IMR-90 (cell line): ENCODE results near the gene TERB1. TPM values are rescaled to one million over a fixed set of nuclear protein-coding genes. Genes with fewer than 3 reads are reported as not detected.

ENCODE experiments used
- ATAC-seq: fragments of 200-7000 bp; cut with Tn5 transposase; 2 replicates; pipeline ENCODE4 v1.9.1; 2020; ENCODE audit warnings: low read depth, mild to moderate bottlenecking, moderate library complexity
- BruUV-seq: library from RNA; stranded (reverse); fragments of 400-500 nt; replicated peaks from 2 replicates; lab custom pipeline; 2021; lab: Mats Ljungman, UMichigan
- CTCF ChIA-PET: fragments of 300-600 bp; formaldehyde crosslinking; extraction: SDS; loops from one replicate; lab custom pipeline; 2021; ENCODE audit warnings: antibody characterized with exemption; lab: Yijun Ruan, JAX
- POLR2A ChIA-PET: fragments of 300-600 bp; sonication (Branson Sonifier 250); formaldehyde crosslinking; loops from one replicate; lab custom pipeline; 2022; ENCODE audit warnings: antibody characterized with exemption; ENCODE audit not compliant: unreplicated experiment; lab: Charles Lee
- DNase-seq: peaks from one replicate; pipeline ENCODE4 v3.0.0; 2013
- H2AFZ ChIP-seq: replicated peaks from 2 replicates; pipeline ENCODE3; 2013; ENCODE audit warnings: low read length, mild to moderate bottlenecking; ENCODE audit not compliant: poor library complexity
- H2AK5ac ChIP-seq: 2 replicates; pipeline ENCODE4 v1.6.1; 2013; ENCODE audit warnings: low read depth, low read length, inconsistent platforms
- H2AK9ac ChIP-seq: replicated peaks from 2 replicates; pipeline ENCODE3; 2013; ENCODE audit warnings: mild to moderate bottlenecking, low read depth, low read length, moderate library complexity; ENCODE audit not compliant: poor library complexity
- H2BK120ac ChIP-seq: 2 replicates; pipeline ENCODE4 v1.6.1; 2013; ENCODE audit warnings: low read depth, low read length, inconsistent platforms
- H2BK15ac ChIP-seq: 3 replicates; pipeline ENCODE4 v1.6.1; 2013; ENCODE audit warnings: low read depth, low read length, inconsistent platforms
- H2BK20ac ChIP-seq: 2 replicates; pipeline ENCODE4 v1.6.1; 2013; ENCODE audit warnings: low read depth, mild to moderate bottlenecking, inconsistent platforms, low read length, moderate library complexity
- H2BK5ac ChIP-seq: 2 replicates; pipeline ENCODE4 v1.6.1; 2013; ENCODE audit warnings: mild to moderate bottlenecking, low read depth, low read length, inconsistent platforms; ENCODE audit not compliant: poor library complexity, severe bottlenecking
- H3K14ac ChIP-seq: replicated peaks from 2 replicates; pipeline ENCODE4 v1.6.1; 2013; ENCODE audit warnings: low read depth, low read length, inconsistent platforms
- H3K18ac ChIP-seq: 2 replicates; pipeline ENCODE4 v1.6.1; 2013; ENCODE audit warnings: low read depth, low read length, control low read depth
- H3K23ac ChIP-seq: 2 replicates; pipeline ENCODE4 v1.6.1; 2013; ENCODE audit warnings: low read depth, low read length, inconsistent platforms
- H3K27ac ChIP-seq: 2 replicates; pipeline ENCODE4 v1.5.1; 2013; ENCODE audit warnings: mild to moderate bottlenecking, control low read depth, low read length; ENCODE audit not compliant: insufficient read depth
- H3K27me3 ChIP-seq: 2 replicates; pipeline ENCODE4 v1.6.1; 2013; ENCODE audit warnings: low read length; ENCODE audit not compliant: control insufficient read depth, insufficient read depth
- H3K36me3 ChIP-seq: 2 replicates; pipeline ENCODE4 v1.6.1; 2013; ENCODE audit warnings: low read length, mixed read lengths; ENCODE audit not compliant: control insufficient read depth, insufficient read depth
- H3K4ac ChIP-seq: 2 replicates; pipeline ENCODE4 v1.6.1; 2013; ENCODE audit warnings: low read depth, low read length, inconsistent platforms
- H3K4me1 ChIP-seq: 2 replicates; pipeline ENCODE4 v1.6.1; 2013; ENCODE audit warnings: low read length, mixed read lengths; ENCODE audit not compliant: control insufficient read depth, insufficient read depth
- H3K4me2 ChIP-seq: 2 replicates; pipeline ENCODE4 v1.6.1; 2013; ENCODE audit warnings: low read depth, mild to moderate bottlenecking, control low read depth, low read length, moderate library complexity
- H3K4me3 ChIP-seq: 2 replicates; pipeline ENCODE4 v1.5.1; 2013; ENCODE audit warnings: low read depth, mild to moderate bottlenecking, control low read depth, low read length, moderate library complexity; ENCODE audit not compliant: insufficient read depth
- H3K56ac ChIP-seq: 2 replicates; pipeline ENCODE4 v1.6.1; 2013; ENCODE audit warnings: low read length, inconsistent platforms; ENCODE audit not compliant: insufficient read depth; ENCODE audit errors: extremely low read depth
- H3K79me1 ChIP-seq, 2 experiments: 2 replicates each; pipeline ENCODE4 v1.6.1; 2013; ENCODE audit warnings: low read length in 2 of 2, inconsistent platforms in 1 of 2, low read depth in 1 of 2
- H3K9ac ChIP-seq: 2 replicates; pipeline ENCODE4 v1.6.1; 2013; ENCODE audit warnings: low read depth, low read length, control low read depth
- H3K9me1 ChIP-seq: 2 replicates; pipeline ENCODE4 v1.6.1; 2013; ENCODE audit warnings: low read length, inconsistent platforms; ENCODE audit not compliant: insufficient read depth
- H3K9me3 ChIP-seq: 2 replicates; pipeline ENCODE4 v1.6.1; 2013; ENCODE audit warnings: low read length; ENCODE audit not compliant: control insufficient read depth, insufficient read depth
- H4K20me1 ChIP-seq: 2 replicates; pipeline ENCODE4 v1.6.1; 2013; ENCODE audit warnings: low read length, inconsistent platforms; ENCODE audit not compliant: insufficient read depth
- H4K5ac ChIP-seq: 2 replicates; pipeline ENCODE4 v1.6.1; 2013; ENCODE audit warnings: mild to moderate bottlenecking, low read depth, low read length, control low read depth
- H4K8ac ChIP-seq, 2 experiments: 2 replicates each; pipeline ENCODE4 v1.6.1; 2013; ENCODE audit warnings: low read depth in 2 of 2, low read length in 2 of 2, control low read depth in 1 of 2, inconsistent platforms in 1 of 2
- H4K91ac ChIP-seq: 2 replicates; pipeline ENCODE4 v1.6.1; 2013; ENCODE audit warnings: low read depth, low read length, inconsistent platforms; ENCODE audit not compliant: insufficient read depth
- BHLHE40 ChIP-seq: fragments of 150-350 bp; IDR thresholded peaks from 2 replicates; pipeline ENCODE4 v1.6.1; 2016; ENCODE audit warnings: mild to moderate bottlenecking, low read depth, low read length
- CHD1 ChIP-seq: IDR thresholded peaks from 2 replicates; pipeline ENCODE4 v1.6.1; 2012; ENCODE audit warnings: low read depth, low read length, improper control_type of control experiment
- CTCF ChIP-seq: conservative IDR thresholded peaks from 2 replicates; pipeline ENCODE4 v1.5.1; 2012; ENCODE audit warnings: mild to moderate bottlenecking, low read depth, low read length, improper control_type of control experiment
- ELK1 ChIP-seq: fragments of 150-350 bp; IDR thresholded peaks from 2 replicates; pipeline ENCODE4 v1.6.1; 2016; ENCODE audit warnings: low read depth, mild to moderate bottlenecking, low read length, moderate library complexity, borderline replicate concordance
- MAFK ChIP-seq: IDR thresholded peaks from 2 replicates; pipeline ENCODE4 v1.6.1; 2012; ENCODE audit warnings: low read depth, low read length, improper control_type of control experiment
- MAZ ChIP-seq: IDR thresholded peaks from 2 replicates; pipeline ENCODE4 v1.6.1; 2012; ENCODE audit warnings: low read depth, mild to moderate bottlenecking, low read length, improper control_type of control experiment, moderate library complexity, borderline replicate concordance
- MXI1 ChIP-seq: IDR thresholded peaks from 2 replicates; pipeline ENCODE4 v1.6.1; 2012; ENCODE audit warnings: low read depth, mild to moderate bottlenecking, low read length, moderate library complexity, borderline replicate concordance
- NFE2L2 ChIP-seq: fragments of 150-350 bp; IDR thresholded peaks from 2 replicates; pipeline ENCODE4 v1.6.1; 2016; ENCODE audit warnings: low read depth, mild to moderate bottlenecking, low read length
- POLR2A ChIP-seq: IDR thresholded peaks from 2 replicates; pipeline ENCODE4 v1.6.1; 2012; ENCODE audit warnings: mild to moderate bottlenecking, low read depth, low read length
- RAD21 ChIP-seq: IDR thresholded peaks from 2 replicates; pipeline ENCODE4 v1.6.1; 2012; ENCODE audit warnings: low read length, improper control_type of control experiment
- RFX5 ChIP-seq: IDR thresholded peaks from 2 replicates; pipeline ENCODE4 v1.8.0; 2012; ENCODE audit warnings: low read depth, mild to moderate bottlenecking, low read length, moderate library complexity
- WGBS, 2 experiments: methylation state at CpG; one replicate each; pipeline versions ENCODE4 v1.1.5 to v1.1.7; 2013; ENCODE audit warnings: missing lambda C conversion rate in 2 of 2; ENCODE audit not compliant: insufficient read length in 1 of 2; ENCODE audit errors: extremely low coverage in 2 of 2; 5-methylcytosine and 5-hydroxymethylcytosine counted together
- dilution Hi-C: fragments of 300-500 bp; cut with HindIII; formaldehyde crosslinking; loops from one replicate; pipeline ENCODE4 v1.14.3; 2018; ENCODE audit warnings: low sequenced_read_pairs; ENCODE audit not compliant: unreplicated experiment
- in situ Hi-C: fragments of 300-500 bp; cut with MboI; formaldehyde crosslinking; loops from 3 replicates; pipeline ENCODE4 v1.14.3; 2019; ENCODE audit warnings: low sequenced_read_pairs, inconsistent platforms, mixed read lengths
- intact Hi-C: fragments of 100-400 bp; cut with micrococcal nuclease; formaldehyde crosslinking; loops from 2 replicates; pipeline ENCODE4 v1.10.0; 2022
- polyA plus RNA-seq, 3 experiments: library from polyadenylated mRNA; depleted of rRNA; stranded (reverse); fragments of >200 nt; gene quantifications; 2 replicates each; pipeline ENCODE4 v1.2.3, GENCODE V29; 2012; ENCODE audit warnings: low replicate concordance in 1 of 3
- total RNA-seq: library from RNA; depleted of rRNA; stranded (reverse); fragments of >200 nt; gene quantifications from 2 replicates; pipeline ENCODE4 v1.2.3, GENCODE V29; 2012

TERB1 gene
- total and polyA plus RNA-seq, 2 of the 4 experiments (the other 2 are of a cell fraction), result not detected

- Histone ChIP-seq H2AFZ (no peak overlapping the region), H2AK9ac (no peak overlapping the region), H2BK15ac (no peak overlapping the region), H3K27ac (no peak overlapping the region), H3K4me2 (no peak overlapping the region), H3K9me1 (peaks cover 2% of the 10 kb centered on the region; the same call in 1 of the 2 replicates), H4K91ac (no peak overlapping the region), H2BK20ac (no peak overlapping the region), H4K8ac (no peak overlapping the region), H3K23ac (no peak overlapping the region), H2BK5ac (no peak overlapping the region), H3K4me1 (peaks cover 3% of the 10 kb centered on the region), H4K5ac (no peak overlapping the region), H3K4ac (no peak overlapping the region), H2BK120ac (no peak overlapping the region), H3K36me3 (peaks cover 2% of the 10 kb centered on the region; the same call in 1 of the 2 replicates), H4K20me1 (peaks cover 13% of the 10 kb centered on the region), H3K79me1 (peaks cover 10 to 14% of the 10 kb centered on the region in 2 experiments; a peak in 2 of 4 replicates), H3K9ac (no peak overlapping the region), H3K18ac (no peak overlapping the region), H3K14ac (no peak overlapping the region), H3K56ac (no peak overlapping the region), H3K9me3 (no peaks in the 10 kb centered on the region), H2AK5ac (no peak overlapping the region), H3K4me3 (no peak overlapping the region), H3K27me3 (peaks cover 9% of the 10 kb centered on the region)
- intact Hi-C loops, result loop anchor here (5.0 kb wide), 2 partner anchors 37 to 112 kb away; no protein-coding TSS in a partner anchor
- no TSS peak for BruUV-seq
- no CpG with 5 or more reads among the region's 3 CpGs for WGBS, 2 experiments
- no peak for TF ChIP-seq CTCF
- no peak for TF ChIP-seq MXI1
- TF ChIP-seq POLR2A, result no peak
- no peak for TF ChIP-seq BHLHE40
- no peak for TF ChIP-seq NFE2L2
- no peak for TF ChIP-seq CHD1
- TF ChIP-seq ELK1, result no peak
- no peak for TF ChIP-seq MAZ
- no peak for TF ChIP-seq RFX5
- no peak for TF ChIP-seq MAFK
- no peak for TF ChIP-seq RAD21
- in situ Hi-C loops, result no loop called here
- ChIA-PET POLR2A (no interaction called here), CTCF (interaction anchor here (1.2 kb wide), 1 partner anchor 92 kb away, joined by 3 read pairs; no protein-coding TSS in a partner anchor)
- ATAC-seq (no peak), DNase-seq (no peak)
- dilution Hi-C loops, result no loop called here
These were observed 46.6 kb downstream of the TERB1 start for GRCh38 chr16:66754819-66755218.
